Neutrophil (primary cell): Measurements from ENCODE around the gene KIAA1549.

Experiments used
- H3K27ac ChIP-seq: fragments of 200-600 bp; sonication (generic); 2 replicates; pipeline ENCODE4 v1.5.1; 2016; ENCODE audit warnings: mild to moderate bottlenecking, moderate library complexity
- H3K27me3 ChIP-seq: fragments of 200-600 bp; sonication (generic); 2 replicates; pipeline ENCODE4 v1.6.0; 2016; ENCODE audit warnings: mild to moderate bottlenecking
- H3K36me3 ChIP-seq: fragments of 200-600 bp; sonication (generic); 2 replicates; pipeline ENCODE4 v1.5.1; 2017
- H3K4me1 ChIP-seq, 2 experiments: fragments of 200-600 bp in 1 of 2; sonication (generic) in 1 of 2; 1 replicate in 1 of 2; 2 replicates in 1 of 2; pipeline versions ENCODE4 v1.5.1 to v1.6.1; 2013 to 2016; ENCODE audit warnings: low read depth in 1 of 2, low read length in 1 of 2, mild to moderate bottlenecking in 1 of 2, moderate library complexity in 1 of 2; ENCODE audit not compliant: control insufficient read depth in 1 of 2, insufficient read depth in 1 of 2
- H3K4me3 ChIP-seq, 2 experiments: fragments of 200-600 bp in 1 of 2; sonication (generic) in 1 of 2; 1 replicate in 1 of 2; 2 replicates in 1 of 2; pipeline ENCODE4 v1.5.1; 2013 to 2016; ENCODE audit warnings: low read depth in 1 of 2, low read length in 1 of 2, mild to moderate bottlenecking in 1 of 2, moderate library complexity in 1 of 2
- H3K9me3 ChIP-seq: fragments of 200-600 bp; sonication (generic); 2 replicates; pipeline ENCODE4 v1.5.1; 2016
- CTCF ChIP-seq: fragments of 200-600 bp; sonication (generic); IDR thresholded peaks from 2 replicates; pipeline ENCODE4 v1.5.1; 2016; ENCODE audit warnings: antibody characterized with exemption

KIAA1549 gene

GRCh38 chr7:138848056-138848980 lies 132.9 kb downstream of the KIAA1549 start:
- H3K9me3 ChIP-seq: no peaks in the 10 kb centered on the region
- no peak overlapping the region for H3K27ac ChIP-seq
- H3K4me1 ChIP-seq: no peaks in the 10 kb centered on the region
- TF ChIP-seq CTCF: no peak
- no peak overlapping the region for H3K4me3 ChIP-seq
- H3K36me3 ChIP-seq: no peaks in the 10 kb centered on the region
- no peaks in the 10 kb centered on the region for H3K27me3 ChIP-seq

GRCh38 chr7:138845711-138846110 lies 135.5 kb downstream of the KIAA1549 start:
- no peaks in the 10 kb centered on the region for H3K36me3 ChIP-seq
- H3K9me3 ChIP-seq: no peaks in the 10 kb centered on the region
- no peaks in the 10 kb centered on the region for H3K27me3 ChIP-seq
- no peak overlapping the region for H3K4me3 ChIP-seq
- H3K4me1 ChIP-seq: no peaks in the 10 kb centered on the region
- H3K27ac ChIP-seq: no peak overlapping the region
- TF ChIP-seq CTCF: no peak

GRCh38 chr7:138843632-138844580 lies 137.3 kb downstream of the KIAA1549 start:
- no peak for TF ChIP-seq CTCF
- Histone ChIP-seq H3K27ac (no peak overlapping the region), H3K36me3 (no peaks in the 10 kb centered on the region), H3K27me3 (no peaks in the 10 kb centered on the region), H3K4me3 (no peak overlapping the region), H3K4me1 (no peaks in the 10 kb centered on the region), H3K9me3 (no peaks in the 10 kb centered on the region)

- no peaks in the 10 kb centered on the region for H3K9me3 ChIP-seq
- no peak overlapping the region for H3K27ac ChIP-seq
- TF ChIP-seq CTCF: no peak
- no peaks in the 10 kb centered on the region for H3K36me3 ChIP-seq
- H3K4me1 ChIP-seq: no peaks in the 10 kb centered on the region
- H3K27me3 ChIP-seq: no peaks in the 10 kb centered on the region
- no peak overlapping the region for H3K4me3 ChIP-seq
These were observed 139.1 kb downstream of the KIAA1549 start for GRCh38 chr7:138842111-138842510.

GRCh38 chr7:138838166-138838565 lies 143.0 kb downstream of the KIAA1549 start:
- no peak for TF ChIP-seq CTCF
- no peaks in the 10 kb centered on the region for H3K4me1 ChIP-seq
- H3K9me3 ChIP-seq: no peaks in the 10 kb centered on the region
- H3K36me3 ChIP-seq: no peaks in the 10 kb centered on the region
- no peak overlapping the region for H3K27ac ChIP-seq
- H3K27me3 ChIP-seq: no peaks in the 10 kb centered on the region
- no peak overlapping the region for H3K4me3 ChIP-seq
